ENCODE data around the gene DIP2C.

The DIP2C gene

GRCh38 chr10:475709-476454, 213.6 kb downstream of the DIP2C start:
- peaks cover 11% of the 10 kb centered on the region for H3K4me1 Mint-ChIP-seq (ENCODE audit: low read depth)
- DNase-seq = peak; percentile 6
- no peak overlapping the region for H3K27ac Mint-ChIP-seq
- H3K36me3 Mint-ChIP-seq (ENCODE audit: low read depth) = no peaks in the 10 kb centered on the region
- H3K4me3 Mint-ChIP-seq = no peak overlapping the region
- peaks cover 3% of the 10 kb centered on the region for H3K9me3 Mint-ChIP-seq
- H3K27me3 Mint-ChIP-seq = no peaks in the 10 kb centered on the region

- Mint-ChIP-seq H3K9me3 (peaks cover 3% of the 10 kb centered on the region), H3K4me1 (ENCODE audit: low read depth) (peaks cover 20% of the 10 kb centered on the region), H3K4me3 (no peak overlapping the region), H3K27ac (no peak overlapping the region), H3K27me3 (no peaks in the 10 kb centered on the region), H3K36me3 (ENCODE audit: low read depth) (no peaks in the 10 kb centered on the region)
- DNase-seq = no peak
Measured at GRCh38 chr10:474946-475345, 214.5 kb downstream of the DIP2C start.

GRCh38 chr10:474406-474805, 215.1 kb downstream of the DIP2C start:
- Mint-ChIP-seq H3K9me3 (peaks cover 3% of the 10 kb centered on the region), H3K27me3 (no peaks in the 10 kb centered on the region), H3K4me3 (no peak overlapping the region), H3K4me1 (ENCODE audit: low read depth) (peaks cover 25% of the 10 kb centered on the region), H3K36me3 (ENCODE audit: low read depth) (no peaks in the 10 kb centered on the region), H3K27ac (no peak overlapping the region)
- DNase-seq = no peak

GRCh38 chr10:472241-472910, 217.1 kb downstream of the DIP2C start:
- Mint-ChIP-seq H3K4me3 (no peak overlapping the region), H3K27ac (no peak overlapping the region), H3K36me3 (ENCODE audit: low read depth) (no peaks in the 10 kb centered on the region), H3K27me3 (no peaks in the 10 kb centered on the region), H3K4me1 (ENCODE audit: low read depth) (peaks cover 28% of the 10 kb centered on the region), H3K9me3 (peaks cover 3% of the 10 kb centered on the region)
- DNase-seq = no peak

GRCh38 chr10:470339-471003, 219.0 kb downstream of the DIP2C start:
- Mint-ChIP-seq H3K36me3 (ENCODE audit: low read depth) (no peaks in the 10 kb centered on the region), H3K27me3 (no peaks in the 10 kb centered on the region), H3K27ac (no peak overlapping the region), H3K4me3 (peak overlapping the region; percentile 48), H3K4me1 (ENCODE audit: low read depth) (peaks cover 25% of the 10 kb centered on the region), H3K9me3 (no peaks in the 10 kb centered on the region)
- peak; percentile 56 for DNase-seq

GRCh38 chr10:469947-470338, 219.5 kb downstream of the DIP2C start:
- Mint-ChIP-seq H3K27me3 (no peaks in the 10 kb centered on the region), H3K4me1 (ENCODE audit: low read depth) (peaks cover 25% of the 10 kb centered on the region), H3K27ac (peak overlapping the region; percentile 24), H3K36me3 (ENCODE audit: low read depth) (no peaks in the 10 kb centered on the region), H3K4me3 (no peak overlapping the region), H3K9me3 (no peaks in the 10 kb centered on the region)
- peak; percentile 22 for DNase-seq

- H3K9me3 Mint-ChIP-seq = peaks cover 2% of the 10 kb centered on the region
- no peak overlapping the region for H3K4me3 Mint-ChIP-seq
- no peak for DNase-seq
- H3K4me1 Mint-ChIP-seq (ENCODE audit: low read depth) = peaks cover 4% of the 10 kb centered on the region
- H3K27me3 Mint-ChIP-seq = no peaks in the 10 kb centered on the region
- H3K27ac Mint-ChIP-seq = no peak overlapping the region
- peaks cover 2% of the 10 kb centered on the region for H3K36me3 Mint-ChIP-seq (ENCODE audit: low read depth)
Measured at GRCh38 chr10:459743-460142, 229.7 kb downstream of the DIP2C start.

- Mint-ChIP-seq H3K4me3 (no peak overlapping the region), H3K4me1 (ENCODE audit: low read depth) (peaks cover 5% of the 10 kb centered on the region), H3K27ac (no peak overlapping the region), H3K27me3 (no peaks in the 10 kb centered on the region), H3K9me3 (peaks cover under 1% of the 10 kb centered on the region), H3K36me3 (ENCODE audit: low read depth) (peaks cover 2% of the 10 kb centered on the region)
- no peak for DNase-seq
Measured at GRCh38 chr10:458421-458851, 231.0 kb downstream of the DIP2C start.

- H3K4me3 Mint-ChIP-seq = no peak overlapping the region
- peaks cover 23% of the 10 kb centered on the region for H3K4me1 Mint-ChIP-seq (ENCODE audit: low read depth)
- peak; percentile 19 for DNase-seq
- H3K27ac Mint-ChIP-seq = no peak overlapping the region
- H3K27me3 Mint-ChIP-seq = no peaks in the 10 kb centered on the region
- peaks cover 6% of the 10 kb centered on the region for H3K9me3 Mint-ChIP-seq
- H3K36me3 Mint-ChIP-seq (ENCODE audit: low read depth) = peaks cover 4% of the 10 kb centered on the region
Measured at GRCh38 chr10:456486-456885, 233.0 kb downstream of the DIP2C start.

GRCh38 chr10:454860-455259, 234.6 kb downstream of the DIP2C start:
- no peaks in the 10 kb centered on the region for H3K27me3 Mint-ChIP-seq
- H3K9me3 Mint-ChIP-seq = peaks cover 6% of the 10 kb centered on the region
- peak overlapping the region; percentile 23 for H3K27ac Mint-ChIP-seq
- peaks cover 4% of the 10 kb centered on the region for H3K36me3 Mint-ChIP-seq (ENCODE audit: low read depth)
- DNase-seq = no peak
- peak overlapping the region; percentile 28 for H3K4me3 Mint-ChIP-seq
- H3K4me1 Mint-ChIP-seq (ENCODE audit: low read depth) = peaks cover 39% of the 10 kb centered on the region

- Mint-ChIP-seq H3K36me3 (ENCODE audit: low read depth) (peaks cover 2% of the 10 kb centered on the region), H3K4me3 (no peak overlapping the region), H3K4me1 (ENCODE audit: low read depth) (peaks cover 45% of the 10 kb centered on the region), H3K27me3 (no peaks in the 10 kb centered on the region), H3K9me3 (peaks cover 6% of the 10 kb centered on the region), H3K27ac (no peak overlapping the region)
- no peak for DNase-seq
Measured at GRCh38 chr10:453647-454046, 235.8 kb downstream of the DIP2C start.

- no peak for DNase-seq
- H3K9me3 Mint-ChIP-seq = peaks cover 6% of the 10 kb centered on the region
- H3K4me1 Mint-ChIP-seq (ENCODE audit: low read depth) = peaks cover 45% of the 10 kb centered on the region
- no peak overlapping the region for H3K27ac Mint-ChIP-seq
- H3K27me3 Mint-ChIP-seq = no peaks in the 10 kb centered on the region
- H3K4me3 Mint-ChIP-seq = no peak overlapping the region
- peaks cover 2% of the 10 kb centered on the region for H3K36me3 Mint-ChIP-seq (ENCODE audit: low read depth)
Measured at GRCh38 chr10:452512-453426, 236.7 kb downstream of the DIP2C start.

- Mint-ChIP-seq H3K27ac (no peak overlapping the region), H3K27me3 (no peaks in the 10 kb centered on the region), H3K4me3 (no peak overlapping the region), H3K4me1 (ENCODE audit: low read depth) (peaks cover 45% of the 10 kb centered on the region), H3K9me3 (peaks cover 6% of the 10 kb centered on the region), H3K36me3 (ENCODE audit: low read depth) (peaks cover 2% of the 10 kb centered on the region)
- no peak for DNase-seq
Measured at GRCh38 chr10:451856-452255, 237.6 kb downstream of the DIP2C start.

- H3K27me3 Mint-ChIP-seq = no peaks in the 10 kb centered on the region
- peaks cover 6% of the 10 kb centered on the region for H3K9me3 Mint-ChIP-seq
- DNase-seq = peak; percentile 63
- peak overlapping the region; percentile 36 for H3K27ac Mint-ChIP-seq
- peaks cover 47% of the 10 kb centered on the region for H3K4me1 Mint-ChIP-seq (ENCODE audit: low read depth)
- H3K4me3 Mint-ChIP-seq = peak overlapping the region; percentile 60
- H3K36me3 Mint-ChIP-seq (ENCODE audit: low read depth) = peaks cover 2% of the 10 kb centered on the region
Measured at GRCh38 chr10:451021-451471, 238.4 kb downstream of the DIP2C start.

Data from activated T-cell treated with anti-CD3 and anti-CD28 coated beads, Interleukin-2, amount 50 U/mL, for 24 hours (primary cell).